ENCODE measurements around the gene MEF2D. TPM values are rescaled to one million over a fixed set of nuclear protein-coding genes. Genes with fewer than 3 reads are reported as not detected.

The MEF2D gene
- total RNA-seq, 3 donors from 2014 or later, result 56.8 to 103 (median 61.9) TPM

DNA sequence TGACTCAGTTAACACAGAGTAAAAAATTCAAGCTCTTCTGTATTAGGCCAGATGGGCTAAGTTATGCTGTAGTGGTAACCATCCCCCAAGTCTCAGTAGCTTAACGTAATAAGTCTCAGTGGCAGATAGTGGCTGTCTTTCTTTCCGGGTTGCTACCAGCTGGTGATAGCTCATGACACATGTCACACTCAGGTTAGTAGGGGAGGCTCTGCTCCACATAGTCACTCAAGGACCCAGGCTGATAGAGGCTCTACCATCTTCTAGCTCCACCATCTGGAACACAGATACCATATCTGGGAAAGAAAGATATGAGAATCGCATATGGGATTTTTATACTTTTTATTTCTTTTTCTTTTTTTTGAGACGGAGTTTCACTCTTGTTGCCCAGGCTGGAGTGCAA, 16.2 kb upstream of the MEF2D start:
- TF ChIP-seq, protein P1, sequence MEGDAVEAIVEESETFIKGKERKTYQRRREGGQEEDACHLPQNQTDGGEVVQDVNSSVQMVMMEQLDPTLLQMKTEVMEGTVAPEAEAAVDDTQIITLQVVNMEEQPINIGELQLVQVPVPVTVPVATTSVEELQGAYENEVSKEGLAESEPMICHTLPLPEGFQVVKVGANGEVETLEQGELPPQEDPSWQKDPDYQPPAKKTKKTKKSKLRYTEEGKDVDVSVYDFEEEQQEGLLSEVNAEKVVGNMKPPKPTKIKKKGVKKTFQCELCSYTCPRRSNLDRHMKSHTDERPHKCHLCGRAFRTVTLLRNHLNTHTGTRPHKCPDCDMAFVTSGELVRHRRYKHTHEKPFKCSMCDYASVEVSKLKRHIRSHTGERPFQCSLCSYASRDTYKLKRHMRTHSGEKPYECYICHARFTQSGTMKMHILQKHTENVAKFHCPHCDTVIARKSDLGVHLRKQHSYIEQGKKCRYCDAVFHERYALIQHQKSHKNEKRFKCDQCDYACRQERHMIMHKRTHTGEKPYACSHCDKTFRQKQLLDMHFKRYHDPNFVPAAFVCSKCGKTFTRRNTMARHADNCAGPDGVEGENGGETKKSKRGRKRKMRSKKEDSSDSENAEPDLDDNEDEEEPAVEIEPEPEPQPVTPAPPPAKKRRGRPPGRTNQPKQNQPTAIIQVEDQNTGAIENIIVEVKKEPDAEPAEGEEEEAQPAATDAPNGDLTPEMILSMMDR (IDR thresholded peaks at IDR 0.05), result no peak

DNA sequence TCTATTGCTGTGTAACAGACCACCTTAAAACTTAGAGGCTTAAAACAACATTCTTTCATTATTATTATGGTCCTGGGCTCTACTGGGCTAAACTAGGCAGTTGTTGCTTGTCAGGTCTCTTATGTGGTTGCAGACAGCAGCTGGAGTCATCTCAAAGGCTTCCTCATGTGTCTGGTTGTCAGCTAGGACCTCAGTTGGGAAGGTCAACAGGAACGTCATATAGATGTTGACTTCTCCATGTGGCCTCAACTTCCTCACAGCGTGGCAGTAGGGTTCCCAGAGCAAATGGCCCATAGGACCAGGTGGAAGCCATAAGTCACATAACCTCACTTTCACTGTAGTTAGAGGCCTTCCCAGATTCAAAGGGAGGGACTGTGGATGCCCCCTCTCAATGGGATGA, 15.4 kb upstream of the MEF2D start:
- Histone ChIP-seq H3K9me3 (no peaks in the 10 kb centered on the region), H3K4me1 (ENCODE audit: low read depth) (no peaks in the 10 kb centered on the region), H3K36me3 (ENCODE audit: low read depth) (no peaks in the 10 kb centered on the region), H3K4me3 (no peak overlapping the region)
- TF ChIP-seq, protein P1 (IDR thresholded peaks at IDR 0.05), result no peak
- intact Hi-C loops (cut with DNase I, micrococcal nuclease), result no loop called here
- DNase-seq (no peak), ATAC-seq (no peak)

More for the DNA sequence above, 16.2 kb upstream of the MEF2D start:
- no peaks in the 10 kb centered on the region for H3K4me1 ChIP-seq (ENCODE audit: low read depth)
- no peak for ATAC-seq
- intact Hi-C loops (cut with DNase I, micrococcal nuclease), result no loop called here
- DNase-seq, result no peak
- H3K36me3 ChIP-seq (ENCODE audit: low read depth), result no peaks in the 10 kb centered on the region
- H3K9me3 ChIP-seq, result no peaks in the 10 kb centered on the region
- H3K4me3 ChIP-seq, result no peak overlapping the region

DNA sequence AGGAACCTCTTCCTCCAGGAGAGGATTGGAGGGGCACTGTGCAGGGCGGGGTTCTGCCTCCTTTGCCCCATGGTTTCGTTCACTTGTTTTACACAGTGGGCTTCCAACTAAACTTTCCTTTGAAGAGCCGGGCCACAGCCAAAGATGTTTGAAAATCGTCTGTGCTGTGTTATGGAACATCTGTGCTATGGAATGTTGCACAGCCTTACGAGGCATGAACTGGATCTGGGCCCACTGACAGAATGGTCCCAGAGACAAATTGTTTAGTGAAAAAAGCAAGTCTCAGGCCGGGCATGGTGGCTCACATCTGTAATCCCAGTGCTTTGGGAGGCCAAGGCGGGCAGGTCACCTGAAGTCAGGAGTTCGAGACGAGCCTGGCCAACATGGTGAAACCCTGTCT, 12.6 kb upstream of the MEF2D start:
- Histone ChIP-seq H3K4me1 (ENCODE audit: low read depth) (no peaks in the 10 kb centered on the region), H3K4me3 (no peak overlapping the region), H3K9me3 (no peaks in the 10 kb centered on the region), H3K36me3 (ENCODE audit: low read depth) (no peaks in the 10 kb centered on the region)
- no peak for DNase-seq
- TF ChIP-seq, protein P1 (IDR thresholded peaks at IDR 0.05), result no peak
- intact Hi-C loops (cut with DNase I, micrococcal nuclease), result no loop called here
- no peak for ATAC-seq

DNA sequence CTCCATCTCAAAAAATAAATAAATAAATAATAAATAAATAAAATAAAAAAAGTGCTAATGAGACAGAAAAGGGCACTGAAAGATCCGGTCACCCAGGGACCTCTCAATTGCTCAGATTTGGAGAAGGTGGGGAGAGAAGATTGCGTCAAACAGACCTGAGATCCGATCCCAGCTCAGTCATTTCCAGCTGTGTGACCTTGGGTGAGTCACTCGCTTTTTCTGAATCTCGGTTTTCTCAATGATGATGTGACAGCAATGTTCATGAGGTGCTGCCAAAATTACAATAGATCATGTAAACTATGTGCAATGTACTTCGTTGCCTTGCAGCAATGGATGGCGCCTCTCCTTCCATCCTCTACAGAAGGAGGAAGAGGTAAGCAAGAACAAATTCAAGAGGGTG, 11.1 kb upstream of the MEF2D start:
- no peak for DNase-seq
- Histone ChIP-seq H3K36me3 (ENCODE audit: low read depth) (no peaks in the 10 kb centered on the region), H3K9me3 (no peaks in the 10 kb centered on the region), H3K4me3 (no peak overlapping the region), H3K4me1 (ENCODE audit: low read depth) (no peaks in the 10 kb centered on the region)
- TF ChIP-seq, protein P1 (IDR thresholded peaks at IDR 0.05), result no peak
- intact Hi-C loops (cut with DNase I, micrococcal nuclease), result no loop called here
- no peak for ATAC-seq

DNA sequence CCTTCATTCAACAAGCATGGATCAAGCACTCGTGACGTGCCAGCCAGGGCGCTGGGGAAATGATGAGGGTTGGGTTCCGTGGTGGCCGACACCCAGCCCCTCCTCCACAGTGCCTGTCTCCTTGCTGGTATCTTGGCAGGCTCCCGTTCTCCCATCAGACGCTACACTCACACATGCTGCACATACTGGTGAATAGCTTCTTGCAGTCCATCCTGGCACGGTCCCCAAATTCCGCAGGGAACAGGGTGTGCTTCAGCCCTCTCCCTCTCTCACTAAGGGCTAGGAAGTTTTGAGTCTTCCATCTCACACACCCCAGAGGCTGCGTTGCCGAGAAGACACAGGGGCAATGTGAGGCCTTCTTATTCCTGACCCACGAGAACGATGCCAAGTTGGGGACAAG, 10.1 kb upstream of the MEF2D start:
- no peaks in the 10 kb centered on the region for H3K9me3 ChIP-seq
- H3K36me3 ChIP-seq (ENCODE audit: low read depth), result no peaks in the 10 kb centered on the region
- no peak overlapping the region for H3K4me3 ChIP-seq
- H3K4me1 ChIP-seq (ENCODE audit: low read depth), result peaks cover 3% of the 10 kb centered on the region
- peak; percentile 43 for ATAC-seq
- intact Hi-C loops (cut with DNase I, micrococcal nuclease), result no loop called here
- TF ChIP-seq, protein P1 (IDR thresholded peaks at IDR 0.05), result no peak
- peak in 1 of 3 donors; percentile 78 for DNase-seq

DNA sequence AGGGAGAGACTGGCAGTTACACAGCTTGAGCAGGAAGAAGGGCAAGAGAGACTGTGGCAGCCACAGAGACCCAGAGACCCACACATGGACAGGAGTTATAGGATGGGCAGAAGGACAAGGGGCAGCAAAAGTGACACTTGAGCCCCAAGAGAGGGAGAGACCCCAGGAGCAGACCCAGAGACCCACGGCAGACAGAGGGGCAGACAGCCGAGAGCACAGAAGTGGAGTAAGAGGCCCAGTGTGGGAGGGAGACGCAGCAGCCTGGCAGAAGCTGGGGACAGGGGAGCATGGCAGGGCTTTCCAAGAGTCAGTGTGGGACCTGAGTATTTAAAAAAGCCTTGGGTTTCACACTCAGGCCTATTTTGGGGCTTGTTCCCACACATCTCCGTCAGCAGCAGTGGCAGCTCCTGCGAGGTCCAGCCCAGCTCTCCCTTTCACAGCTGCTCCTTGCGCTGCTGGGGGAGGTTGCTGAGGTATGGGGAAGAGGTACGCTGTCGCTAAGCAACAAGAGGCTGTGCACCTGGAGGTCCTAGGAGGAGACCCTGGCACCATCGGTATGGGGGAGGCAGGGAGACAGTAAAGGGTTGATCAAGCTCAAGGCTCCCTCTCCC, 9.0 kb upstream of the MEF2D start:
- DNase-seq (no peak), ATAC-seq (no peak)
- Histone ChIP-seq H3K9me3 (no peaks in the 10 kb centered on the region), H3K4me3 (no peak overlapping the region), H3K4me1 (ENCODE audit: low read depth) (peaks cover 8% of the 10 kb centered on the region), H3K36me3 (ENCODE audit: low read depth) (no peaks in the 10 kb centered on the region)
- TF ChIP-seq, protein P1 (IDR thresholded peaks at IDR 0.05), result no peak
- intact Hi-C loops (cut with DNase I, micrococcal nuclease), result no loop called here
